T-helper 2 cell treated with Interferon-gamma antibody and Interleukin-4, amounts not matched to agents 100 ng/mL and 5 ng/mL, for 36 hours (primary cell): Measurements from ENCODE around the gene SYTL5. TPM values are rescaled to one million over a fixed set of nuclear protein-coding genes. Genes with fewer than 3 reads are reported as not detected.

ENCODE experiments used
- intact Hi-C: fragments of 100-400 bp; cut with micrococcal nuclease; formaldehyde crosslinking; loops from one replicate; pipeline ENCODE4 v1.15.1; 2023
- total RNA-seq: library from RNA; stranded (reverse); gene quantifications from 2 replicates; pipeline ENCODE4 v1.2.3, GENCODE V29; 2022

The SYTL5 gene
- total RNA-seq, 1 donor from 2014 or later, result not detected

DNA sequence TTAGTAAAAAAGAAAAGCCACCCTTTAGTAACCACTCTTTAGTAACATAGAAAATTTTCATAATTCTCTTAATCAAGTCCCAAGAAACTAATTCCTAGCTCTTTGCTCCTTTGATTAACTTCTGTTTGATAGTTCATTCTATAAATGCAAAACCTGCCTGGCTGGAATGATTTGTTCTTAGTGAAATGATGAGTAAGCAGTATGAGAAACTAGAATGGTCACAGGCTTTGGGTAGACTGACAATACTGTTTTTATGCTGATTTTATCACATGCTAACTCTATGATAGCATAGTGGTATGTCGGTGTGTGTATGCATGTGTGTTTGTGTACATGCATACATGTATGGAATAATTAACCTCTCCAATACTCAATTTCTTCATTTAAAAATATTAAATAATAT is 81.2 kb downstream of the SYTL5 start:
- intact Hi-C loops, result no loop called here

- intact Hi-C loops, result no loop called here
Measured at GRCh38 chrX:38089173-38089982, 83.0 kb downstream of the SYTL5 start.

GRCh38 chrX:38095971-38096529 is 89.7 kb downstream of the SYTL5 start:
- intact Hi-C loops, result no loop called here

- intact Hi-C loops, result no loop called here
Measured at GRCh38 chrX:38099688-38100087, 93.3 kb downstream of the SYTL5 start.

DNA sequence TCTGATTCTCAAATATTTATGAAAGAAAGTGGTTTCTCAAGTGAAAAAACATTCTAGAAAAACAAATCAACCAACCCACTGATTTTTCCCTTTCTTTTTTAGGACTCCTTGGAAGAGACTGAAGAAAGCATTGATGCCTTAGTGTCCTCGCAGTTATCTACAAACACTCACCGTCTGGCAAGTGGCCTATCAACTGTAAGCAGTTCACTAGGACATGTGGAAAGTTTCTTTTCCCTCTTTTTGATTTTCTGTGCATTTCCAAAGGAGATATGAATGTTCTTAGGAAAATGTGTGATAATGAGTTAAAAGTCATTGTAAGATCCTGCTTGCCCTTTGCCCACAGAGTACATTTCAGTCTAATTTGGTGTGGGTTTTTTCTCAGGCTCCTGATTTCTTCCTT is 95.9 kb downstream of the SYTL5 start:
- intact Hi-C loops, result no loop called here

DNA sequence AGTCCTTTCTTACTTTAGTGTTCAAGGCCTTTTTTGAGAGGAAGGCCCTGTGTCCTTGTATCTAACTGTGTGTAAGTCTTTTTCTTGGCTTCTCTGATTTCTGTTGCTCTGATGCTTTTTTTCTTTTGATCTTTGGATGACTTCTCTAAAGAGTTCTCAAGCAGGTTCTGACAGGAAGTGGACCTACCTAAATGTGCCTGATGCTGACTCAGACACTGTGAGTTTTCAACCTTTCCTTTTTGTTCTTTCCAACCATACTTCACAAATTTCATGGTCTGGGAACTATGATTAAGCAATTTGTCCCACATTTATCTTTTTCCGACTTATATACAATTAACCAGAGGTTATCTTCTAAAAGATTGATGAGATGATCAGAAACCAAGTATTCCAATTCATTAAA is 96.5 kb downstream of the SYTL5 start:
- intact Hi-C loops, result no loop called here

DNA sequence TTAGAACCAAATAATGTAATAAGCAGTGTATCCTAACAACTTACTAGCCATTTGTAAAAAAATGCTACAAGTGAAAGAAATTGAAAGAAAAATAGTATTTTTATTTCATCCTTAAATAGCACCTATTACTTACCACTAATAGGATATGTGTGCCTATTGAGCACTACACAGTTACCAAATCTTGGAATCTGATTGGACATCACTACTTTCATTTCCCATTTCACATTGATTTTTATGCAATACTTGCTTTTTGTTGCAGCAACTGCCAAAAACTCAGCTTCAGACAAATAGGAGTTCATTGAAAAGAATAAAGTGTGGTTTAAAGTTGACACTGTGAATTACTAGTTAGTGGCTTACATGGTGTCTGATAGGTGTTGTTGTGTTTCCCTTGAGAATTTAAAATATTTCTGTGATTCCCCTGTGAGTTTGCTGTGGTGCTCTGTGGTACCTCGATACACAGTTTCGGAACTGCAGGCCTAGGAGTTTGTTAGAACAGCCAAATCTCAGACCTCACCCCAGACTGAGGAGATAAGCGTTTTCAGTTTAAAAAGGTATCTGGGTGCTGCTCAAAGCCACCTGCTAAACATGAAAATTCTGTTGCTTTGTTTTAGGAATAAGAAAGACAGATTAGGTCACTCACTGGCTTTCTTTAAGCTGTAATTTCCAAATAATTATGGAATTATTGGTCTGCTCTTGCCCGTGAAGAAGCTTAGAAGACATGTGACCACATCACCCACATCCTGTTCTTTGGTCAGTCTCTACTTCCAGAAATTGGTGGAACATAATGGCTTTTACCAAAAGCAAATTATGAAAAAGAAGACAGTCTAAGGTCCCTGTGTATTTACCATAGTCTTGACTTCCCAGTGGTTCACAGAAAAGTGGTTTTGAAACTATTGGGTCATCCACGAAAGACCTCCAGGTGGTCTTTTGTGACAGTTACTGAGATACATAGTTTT is 97.8 kb downstream of the SYTL5 start:
- intact Hi-C loops, result no loop called here

DNA sequence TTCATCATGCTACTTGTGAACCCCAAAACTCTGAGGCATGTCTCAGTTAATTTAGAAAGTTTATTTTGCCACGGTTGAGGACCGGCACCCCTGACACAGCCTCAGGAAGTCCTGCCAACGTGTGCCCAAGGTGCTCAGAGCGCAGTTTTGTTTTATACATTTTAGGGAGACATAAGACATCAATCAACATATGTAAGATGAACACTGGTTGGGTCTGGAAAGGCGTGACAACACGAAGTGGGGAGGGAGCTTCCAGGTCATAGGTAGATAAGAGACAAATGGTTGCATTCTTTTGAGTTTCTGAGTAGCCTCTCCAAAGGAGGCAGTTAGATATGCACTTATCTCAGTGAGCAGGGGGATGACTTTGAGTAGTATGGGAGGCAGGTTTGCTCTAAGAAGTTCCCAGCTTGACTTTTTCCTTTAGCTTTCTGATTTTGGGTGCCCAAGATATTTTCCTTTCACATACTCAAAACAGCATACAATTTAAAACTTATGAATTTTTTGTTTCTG is 98.9 kb downstream of the SYTL5 start:
- intact Hi-C loops, result no loop called here

DNA sequence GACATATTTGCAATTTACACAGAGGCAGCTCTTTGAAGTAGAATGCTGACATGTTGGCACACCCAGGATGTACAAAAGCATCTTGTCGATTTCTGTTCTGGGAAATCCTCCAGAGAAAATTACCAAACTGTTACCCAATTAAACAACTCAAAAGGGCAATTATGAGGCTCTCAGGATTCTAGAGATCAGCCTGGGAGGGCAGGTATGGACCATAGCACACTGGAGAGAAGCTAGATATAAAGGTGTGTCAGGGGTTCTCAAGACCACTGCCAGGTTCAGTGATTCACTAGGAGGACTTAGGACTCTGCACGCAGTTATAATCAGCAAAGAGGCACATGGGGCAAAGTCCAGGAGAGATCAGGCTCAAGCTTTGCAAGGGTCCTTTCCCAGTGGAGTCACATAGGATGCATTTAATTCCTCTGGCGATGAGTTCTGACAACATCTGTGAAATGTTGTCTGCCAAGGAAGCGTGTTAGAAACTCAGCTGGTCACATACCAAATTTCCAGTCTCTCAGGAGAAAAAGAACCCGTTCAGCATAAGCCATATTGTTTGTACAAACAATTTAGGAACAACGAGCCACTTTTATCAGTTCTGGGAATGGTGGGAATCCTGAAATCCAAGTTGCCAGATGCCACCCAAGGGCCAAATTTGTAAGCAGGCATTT is 100.8 kb downstream of the SYTL5 start:
- intact Hi-C loops, result no loop called here

DNA sequence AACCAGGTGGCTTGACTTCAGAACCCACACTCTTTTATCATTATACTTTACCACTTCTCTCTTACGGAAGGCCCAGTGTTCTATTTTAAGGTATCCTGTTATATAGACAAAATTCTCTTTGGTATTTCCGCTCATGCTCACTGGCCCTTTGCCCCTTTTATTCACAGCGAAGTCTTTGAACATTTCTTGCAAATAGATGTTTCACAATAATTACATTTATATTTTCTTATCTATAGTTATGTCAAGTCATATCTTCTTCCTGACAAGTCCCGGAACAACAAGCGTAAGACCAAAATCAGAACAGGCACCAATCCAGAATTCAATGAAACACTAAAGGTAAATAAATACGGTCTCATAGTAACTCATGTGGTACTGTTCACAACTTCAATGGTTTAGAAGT is 102.0 kb downstream of the SYTL5 start:
- intact Hi-C loops, result no loop called here

DNA sequence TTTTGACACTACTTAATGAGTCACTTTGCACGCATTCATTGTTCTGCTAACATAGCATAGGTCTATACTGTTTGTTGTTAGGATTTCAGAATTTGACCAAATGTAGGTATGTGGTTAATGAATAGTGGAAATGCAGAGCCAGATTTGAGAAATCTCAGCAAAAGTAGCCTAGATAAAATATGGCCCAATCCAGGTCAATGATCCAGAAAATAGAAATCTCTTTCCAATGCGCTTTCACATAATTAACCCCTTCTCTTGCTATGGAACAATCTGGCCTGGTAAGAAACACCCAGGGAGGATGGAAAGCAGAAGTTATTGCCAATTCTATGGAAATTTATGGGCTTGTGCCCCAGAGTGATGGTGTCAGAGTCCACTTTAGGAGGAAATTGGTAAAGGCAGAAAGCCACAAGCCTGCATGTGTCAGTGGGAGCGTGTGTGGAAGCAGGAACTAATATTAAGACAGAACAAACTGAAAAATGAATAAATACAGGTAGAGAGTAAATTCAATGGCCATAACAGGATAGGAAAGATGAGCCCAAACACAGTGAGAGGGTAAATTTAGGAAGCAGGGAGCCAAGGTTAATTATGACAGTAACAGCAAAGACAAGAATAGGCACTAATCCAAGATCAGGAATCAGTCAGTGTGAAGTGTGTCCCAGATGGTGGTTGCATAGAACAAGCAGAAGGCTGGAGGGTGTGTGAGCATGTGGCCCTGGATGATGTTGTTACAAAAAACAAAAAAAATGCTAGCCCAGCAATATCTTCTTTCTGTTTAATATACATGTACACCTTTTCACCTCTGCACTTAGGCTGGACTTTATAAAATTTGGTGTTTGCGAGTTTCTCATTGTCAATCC is 102.9 kb downstream of the SYTL5 start:
- intact Hi-C loops, result no loop called here

DNA sequence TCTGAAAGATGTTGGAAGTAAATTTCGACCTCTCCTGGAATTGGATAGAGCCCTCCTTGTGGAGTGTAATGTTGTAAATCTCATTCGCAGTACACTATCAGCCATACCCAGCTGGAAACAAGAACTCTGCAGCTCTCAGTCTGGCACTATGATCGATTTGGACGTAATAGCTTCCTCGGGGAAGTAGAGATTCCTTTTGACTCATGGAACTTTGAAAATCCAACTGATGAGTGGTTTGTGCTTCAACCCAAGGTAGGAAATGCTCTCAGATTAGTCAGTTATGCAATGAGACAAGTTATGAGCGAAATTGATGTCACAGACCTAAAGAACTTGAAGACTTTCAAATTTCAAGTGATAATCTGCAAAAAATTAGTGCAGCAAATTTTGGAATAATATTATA is 103.9 kb downstream of the SYTL5 start:
- intact Hi-C loops, result no loop called here

GRCh38 chrX:38111196-38111595 is 104.8 kb downstream of the SYTL5 start:
- intact Hi-C loops, result no loop called here

GRCh38 chrX:38112566-38112965 is 106.2 kb downstream of the SYTL5 start:
- intact Hi-C loops, result no loop called here

DNA sequence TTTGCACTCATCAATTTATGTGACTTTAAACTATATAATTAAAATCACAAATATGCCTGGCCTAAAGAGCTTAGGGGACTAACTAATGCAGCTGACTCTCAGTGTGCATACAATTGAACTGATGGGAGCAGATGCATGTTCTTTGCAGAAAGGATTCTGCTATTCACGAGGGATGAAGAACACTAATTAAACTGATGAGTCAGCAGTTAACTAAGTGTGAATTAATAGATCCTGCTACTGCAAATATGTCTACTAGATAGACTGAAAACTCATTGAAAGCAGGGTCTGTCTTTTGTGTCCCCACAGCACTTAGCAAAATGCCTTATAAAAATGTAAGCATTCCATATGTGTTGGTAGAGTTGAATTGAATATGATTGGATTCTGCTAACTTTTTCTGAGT is 110.4 kb downstream of the SYTL5 start:
- intact Hi-C loops, result no loop called here

- intact Hi-C loops, result no loop called here
Measured at GRCh38 chrX:38117485-38117884, 111.1 kb downstream of the SYTL5 start.

- intact Hi-C loops, result no loop called here
Measured at GRCh38 chrX:38124000-38124399, 117.6 kb downstream of the SYTL5 start.

GRCh38 chrX:38126179-38126578 is 119.8 kb downstream of the SYTL5 start:
- intact Hi-C loops, result no loop called here

- intact Hi-C loops, result no loop called here
Measured at GRCh38 chrX:38127961-38128360, 121.6 kb downstream of the SYTL5 start.

DNA sequence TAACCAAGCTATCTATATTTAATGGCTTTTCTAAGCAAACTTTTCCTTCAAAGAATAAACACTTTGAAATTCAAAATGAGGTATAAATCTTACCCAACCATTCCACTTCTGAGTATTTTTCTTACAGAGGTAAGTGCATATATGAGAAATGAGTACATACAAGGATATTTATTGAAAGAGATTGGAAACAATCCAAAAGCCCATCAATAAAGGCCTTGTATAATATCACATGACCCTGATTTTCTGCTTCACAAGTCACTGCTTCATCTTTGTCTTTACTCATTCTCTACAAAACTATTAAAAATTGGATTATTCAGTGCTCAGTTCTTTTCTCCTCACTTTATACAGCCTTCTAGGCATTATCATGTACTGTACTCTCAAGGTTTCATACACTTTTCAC is 123.0 kb downstream of the SYTL5 start:
- intact Hi-C loops, result no loop called here
